Prostate gland (tissue), 2 donors: ENCODE results near the gene OR7G1. TPM values are rescaled to one million over a fixed set of nuclear protein-coding genes. Genes with fewer than 3 reads are reported as not detected.

Experiments
- DNase-seq: peaks from one replicate; pipeline ENCODE4 v3.0.0-alpha.2; 2019; ENCODE audit warnings: low spot score
- H3K27ac ChIP-seq, 2 donors: fragments of 200-600 bp; sonication (generic); 2 replicates each; pipeline ENCODE4 v1.5.1; 2017 to 2019
- H3K27me3 ChIP-seq: fragments of 200-600 bp; sonication (generic); replicated peaks from 2 replicates; pipeline ENCODE4 v1.5.1; 2019; ENCODE audit not compliant: insufficient read depth
- H3K36me3 ChIP-seq, 2 donors: fragments of 200-600 bp; sonication (generic); 1 replicate in 1 of 2; 2 replicates in 1 of 2; pipeline versions ENCODE4 v1.5.1 to v1.8.1; 2017 to 2019
- H3K4me1 ChIP-seq: fragments of 200-600 bp; sonication (generic); replicated peaks from 2 replicates; pipeline ENCODE4 v1.5.1; 2019
- H3K4me3 ChIP-seq, 2 donors: fragments of 200-600 bp; sonication (generic); 2 replicates each; pipeline ENCODE4 v1.5.1; 2017 to 2019
- H3K9me3 ChIP-seq: fragments of 200-600 bp; sonication (generic); 2 replicates; pipeline ENCODE4 v1.5.1; 2017
- POLR2A ChIP-seq: fragments of 450-650 bp; IDR thresholded peaks from one replicate; pipeline ENCODE4 v1.6.1; 2016; ENCODE audit warnings: antibody characterized with exemption, mild to moderate bottlenecking
- POLR2AphosphoS5 ChIP-seq: sonication (generic); formaldehyde crosslinking; IDR thresholded peaks from one replicate; pipeline ENCODE4 v1.6.1; 2017; ENCODE audit warnings: antibody characterized with exemption
- WGBS: methylation state at CpG from one replicate; pipeline ENCODE4 v1.1.5; 2018; 5-methylcytosine and 5-hydroxymethylcytosine counted together
- intact Hi-C: fragments of 100-400 bp; cut with DNase I; formaldehyde crosslinking; loops from one replicate; pipeline ENCODE4 v1.14.2; 2022
- total RNA-seq, 2 donors: library from RNA; depleted of rRNA; stranded (reverse); fragments of >200 nt; gene quantifications; one replicate each; pipeline ENCODE4 v1.1.0, GENCODE V29; 2016
- TF ChIP-seq, protein P1 (sequence below), 4 experiments: fragments of 200-600 bp in 2 of 4; fragments of 450-650 bp in 2 of 4; sonication (generic) in 2 of 4; IDR thresholded peaks; 1 replicate in 3 of 4; 2 replicates in 1 of 4; pipeline ENCODE4 v1.5.1; 2016 to 2019; ENCODE audit warnings: antibody characterized with exemption in 4 of 4, mild to moderate bottlenecking in 2 of 4, moderate library complexity in 2 of 4

Gene OR7G1
- total RNA-seq, 2 donors from 2014 or later = not detected

DNA sequence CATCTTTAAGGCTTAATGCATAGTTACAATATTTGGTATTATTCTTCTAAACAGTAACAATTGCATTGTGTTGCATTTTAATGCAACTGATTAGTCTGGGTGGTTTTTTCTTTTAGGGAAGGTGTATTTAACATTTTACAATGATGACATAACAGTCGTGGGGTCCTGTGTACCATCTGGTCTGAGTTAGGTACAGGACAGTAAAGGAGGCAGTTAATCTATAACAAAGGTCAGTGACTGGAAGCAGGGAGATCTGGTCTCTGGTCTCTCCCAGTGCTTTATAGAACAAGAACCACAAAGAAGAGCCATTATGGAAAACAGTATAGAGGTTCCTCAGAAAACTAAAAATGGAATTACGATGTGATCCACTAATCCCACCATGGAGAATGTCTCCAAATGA lies 5.6 kb downstream of the OR7G1 start:
- DNase-seq = no peak
- Histone ChIP-seq H3K36me3 (no peaks in the 10 kb centered on the region), H3K27me3 (no peaks in the 10 kb centered on the region), H3K27ac (no peak overlapping the region), H3K4me3 (no peak overlapping the region), H3K9me3 (no peaks in the 10 kb centered on the region), H3K4me1 (no peaks in the 10 kb centered on the region)
- TF ChIP-seq, protein P1, sequence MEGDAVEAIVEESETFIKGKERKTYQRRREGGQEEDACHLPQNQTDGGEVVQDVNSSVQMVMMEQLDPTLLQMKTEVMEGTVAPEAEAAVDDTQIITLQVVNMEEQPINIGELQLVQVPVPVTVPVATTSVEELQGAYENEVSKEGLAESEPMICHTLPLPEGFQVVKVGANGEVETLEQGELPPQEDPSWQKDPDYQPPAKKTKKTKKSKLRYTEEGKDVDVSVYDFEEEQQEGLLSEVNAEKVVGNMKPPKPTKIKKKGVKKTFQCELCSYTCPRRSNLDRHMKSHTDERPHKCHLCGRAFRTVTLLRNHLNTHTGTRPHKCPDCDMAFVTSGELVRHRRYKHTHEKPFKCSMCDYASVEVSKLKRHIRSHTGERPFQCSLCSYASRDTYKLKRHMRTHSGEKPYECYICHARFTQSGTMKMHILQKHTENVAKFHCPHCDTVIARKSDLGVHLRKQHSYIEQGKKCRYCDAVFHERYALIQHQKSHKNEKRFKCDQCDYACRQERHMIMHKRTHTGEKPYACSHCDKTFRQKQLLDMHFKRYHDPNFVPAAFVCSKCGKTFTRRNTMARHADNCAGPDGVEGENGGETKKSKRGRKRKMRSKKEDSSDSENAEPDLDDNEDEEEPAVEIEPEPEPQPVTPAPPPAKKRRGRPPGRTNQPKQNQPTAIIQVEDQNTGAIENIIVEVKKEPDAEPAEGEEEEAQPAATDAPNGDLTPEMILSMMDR (IDR thresholded peaks at IDR 0.05) = no peak
- TF ChIP-seq POLR2AphosphoS5 = no peak
- TF ChIP-seq POLR2A = no peak
- intact Hi-C loops = no loop called here
- WGBS = 44% methylated on average over 2 of the region's 2 CpGs

DNA sequence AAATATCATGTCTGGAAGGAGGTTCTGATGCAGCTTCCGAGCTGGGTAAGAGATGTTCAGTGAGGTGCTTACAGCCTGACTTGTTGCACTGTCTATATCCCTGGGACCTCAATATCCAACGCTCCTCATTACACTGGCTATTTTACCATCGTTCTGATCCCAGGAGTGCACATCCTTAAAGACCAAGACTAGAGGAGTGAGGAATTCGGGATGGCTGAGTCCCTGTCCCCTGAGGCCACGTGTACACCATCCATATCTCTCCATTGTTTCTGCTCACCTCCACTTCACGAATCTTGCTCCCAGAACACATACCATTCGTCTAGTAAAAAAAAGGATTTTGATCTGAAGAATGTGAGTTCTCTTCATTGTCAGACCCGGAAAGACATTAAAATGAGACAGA lies 8.2 kb downstream of the OR7G1 start, which contains the start of gene OR7G2:
Gene OR7G2, minus strand, starts transcription at position 101 of the 400 bp plus-strand sequence. CDS start 4,232 bp downstream, outside the sequence.
- Histone ChIP-seq H3K27ac (no peak within 1 kb of the TSS), H3K9me3 (no peaks in the 10 kb centered on the region), H3K36me3 (no peaks in the 10 kb centered on the region), H3K27me3 (no peaks in the 10 kb centered on the region), H3K4me3 (no peak within 1 kb of the TSS), H3K4me1 (no peaks in the 10 kb centered on the region)
- intact Hi-C loops = no loop called here
- WGBS = 31% methylated on average over 8 of the region's 8 CpGs
- DNase-seq = no peak
- TF ChIP-seq, protein P1 (IDR thresholded peaks at IDR 0.05) = no peak
- TF ChIP-seq POLR2AphosphoS5 = no peak
- no peak for TF ChIP-seq POLR2A

DNA sequence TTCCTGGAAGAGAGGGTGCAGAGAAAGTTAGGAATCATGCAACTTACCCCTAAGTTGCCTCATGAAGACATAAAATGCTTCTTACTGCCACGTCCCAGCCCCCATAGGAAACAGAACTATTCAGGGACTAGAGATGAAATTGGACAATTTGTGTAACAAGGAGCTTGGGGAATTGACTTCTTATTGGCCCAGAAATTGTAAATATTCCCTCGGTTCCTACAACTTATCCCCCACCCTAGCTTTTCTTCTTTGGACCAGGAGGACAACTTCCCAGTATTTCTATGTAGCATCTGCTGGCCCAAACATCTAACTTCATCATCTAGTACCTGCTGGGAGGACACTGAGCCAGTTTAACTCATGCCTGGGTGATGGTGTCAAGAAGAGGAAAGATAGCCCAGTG lies 28.8 kb downstream of the OR7G1 start, which contains the start of gene OR1M1:
Gene OR1M1, plus strand, starts transcription at position 301 of the 400 bp plus-strand sequence. CDS start 6,184 bp downstream, outside the sequence.
- TF ChIP-seq, protein P1 (IDR thresholded peaks at IDR 0.05) = no peak
- TF ChIP-seq POLR2A = no peak
- no peak for TF ChIP-seq POLR2AphosphoS5
- Histone ChIP-seq H3K27ac (no peak within 1 kb of the TSS), H3K27me3 (no peaks in the 10 kb centered on the region), H3K36me3 (no peaks in the 10 kb centered on the region), H3K9me3 (no peaks in the 10 kb centered on the region), H3K4me1 (no peaks in the 10 kb centered on the region), H3K4me3 (no peak within 1 kb of the TSS)
- intact Hi-C loops = no loop called here
- DNase-seq = no peak
- 46% methylated on average over 2 of the region's 2 CpGs for WGBS

DNA sequence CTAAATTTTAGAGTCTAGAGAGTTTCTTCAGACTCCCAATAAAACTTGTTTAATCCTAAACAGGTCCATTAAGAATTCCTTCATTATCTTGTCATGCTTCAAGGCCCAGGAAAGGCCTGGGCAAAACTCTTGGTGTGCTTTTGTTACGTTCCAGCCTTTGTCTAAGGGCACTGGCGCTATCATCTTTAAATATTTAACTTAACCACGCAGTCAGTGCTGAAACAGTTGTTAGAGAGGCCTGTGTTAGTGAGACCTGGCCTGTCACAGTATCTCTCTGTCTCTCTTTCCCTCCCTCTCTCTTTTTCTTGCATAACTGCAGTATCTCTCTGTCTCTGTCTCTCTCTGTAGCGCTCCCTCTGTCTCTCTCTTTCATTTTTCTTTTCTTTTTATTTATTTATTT lies 36.9 kb downstream of the OR7G1 start:
- DNase-seq = no peak
- Histone ChIP-seq H3K36me3 (no peaks in the 10 kb centered on the region), H3K9me3 (no peaks in the 10 kb centered on the region), H3K4me1 (no peaks in the 10 kb centered on the region), H3K27ac (no peak overlapping the region), H3K27me3 (no peaks in the 10 kb centered on the region), H3K4me3 (no peak overlapping the region)
- TF ChIP-seq, protein P1 (IDR thresholded peaks at IDR 0.05) = no peak
- TF ChIP-seq POLR2AphosphoS5 (no peak), POLR2A (no peak)
- intact Hi-C loops = loop anchor here (2.0 kb wide), 1 partner anchor 424 kb away; no protein-coding TSS in a partner anchor
- WGBS = 65% methylated on average over 4 of the region's 4 CpGs

DNA sequence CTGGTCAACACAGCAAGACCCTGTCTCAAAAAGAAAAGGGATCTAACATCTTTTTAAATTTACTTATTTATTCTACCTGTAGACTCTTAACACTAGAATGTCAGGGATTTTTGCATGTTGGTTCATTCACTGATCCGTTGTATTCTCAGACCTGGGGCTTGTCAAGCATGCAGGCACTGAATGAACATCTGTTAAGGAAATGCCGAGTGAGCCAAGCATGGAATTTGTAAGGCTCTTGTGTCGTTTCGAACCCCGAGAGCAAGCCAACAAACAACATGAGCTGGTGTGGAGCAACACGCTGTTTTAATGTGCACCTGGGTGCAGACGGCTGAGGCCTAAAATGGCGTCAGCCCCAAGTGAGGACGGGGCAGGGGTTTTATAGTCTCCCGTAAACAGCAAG lies 38.7 kb downstream of the OR7G1 start:
- no peaks in the 10 kb centered on the region for H3K4me1 ChIP-seq
- intact Hi-C loops = no loop called here
- no peaks in the 10 kb centered on the region for H3K27me3 ChIP-seq
- no peaks in the 10 kb centered on the region for H3K9me3 ChIP-seq
- WGBS = 78% methylated on average over 10 of the region's 10 CpGs
- TF ChIP-seq, protein P1 (IDR thresholded peaks at IDR 0.05) = no peak
- TF ChIP-seq POLR2A (no peak), POLR2AphosphoS5 (no peak)
- no peak for DNase-seq
- no peaks in the 10 kb centered on the region for H3K36me3 ChIP-seq
- no peak overlapping the region for H3K4me3 ChIP-seq
- no peak overlapping the region for H3K27ac ChIP-seq
